Stimulated activated CD4-positive, alpha-beta T cell treated with anti-CD3 and anti-CD28 coated beads, Interleukin-2, amount 100 ng/mL, for 48 hours (primary cell): ENCODE measurements around the gene CNOT4.

Experiments
- DNase-seq, 2 donors: peaks; one replicate each; pipeline ENCODE4 v3.0.0-alpha.2; 2020

CNOT4 gene

GRCh38 chr7:135509839-135510591 is at the start of gene CNOT4:
TSS of gene CNOT4 (minus strand) at chr7:135510102. CDS start at chr7:135438331, 71,771 bp downstream.
- DNase-seq = peak; percentile 93 to 96

GRCh38 chr7:135558881-135559280 is 49.0 kb upstream of the CNOT4 start:
- DNase-seq = no peak

- DNase-seq = peak; percentile 43 to 54
These were observed 48.5 kb upstream of the CNOT4 start for GRCh38 chr7:135558337-135558767.

- DNase-seq = peak; percentile 59 to 68
These were observed 47.8 kb upstream of the CNOT4 start, which contains the start of gene NUP205 for GRCh38 chr7:135557455-135558336. TSS of gene NUP205 (plus strand) at chr7:135557917. CDS start at chr7:135557945, 28 bp downstream.

- DNase-seq = no peak
These were observed 43.4 kb upstream of the CNOT4 start for GRCh38 chr7:135553346-135553745.

GRCh38 chr7:135552148-135552547 is 42.2 kb upstream of the CNOT4 start:
- DNase-seq = no peak

- no peak for DNase-seq
These were observed 40.3 kb upstream of the CNOT4 start for GRCh38 chr7:135550196-135550595.

- no peak for DNase-seq
These were observed 31.1 kb upstream of the CNOT4 start for GRCh38 chr7:135541029-135541428.

GRCh38 chr7:135539629-135540028 is 29.7 kb upstream of the CNOT4 start:
- DNase-seq = no peak

- no peak for DNase-seq
These were observed 28.5 kb upstream of the CNOT4 start for GRCh38 chr7:135538376-135538775.

- DNase-seq = no peak
These were observed 28.0 kb upstream of the CNOT4 start for GRCh38 chr7:135537905-135538304.

- DNase-seq = no peak
These were observed 27.6 kb upstream of the CNOT4 start for GRCh38 chr7:135537453-135537852.

- no peak for DNase-seq
These were observed 26.2 kb upstream of the CNOT4 start for GRCh38 chr7:135536150-135536549.

GRCh38 chr7:135527025-135527424 is 17.1 kb upstream of the CNOT4 start:
- no peak for DNase-seq

GRCh38 chr7:135525426-135525825 is 15.5 kb upstream of the CNOT4 start:
- no peak for DNase-seq

- DNase-seq = no peak
These were observed 13.2 kb upstream of the CNOT4 start for GRCh38 chr7:135523146-135523545.

GRCh38 chr7:135522509-135522908 is 12.6 kb upstream of the CNOT4 start:
- no peak for DNase-seq

GRCh38 chr7:135519871-135520270 is 10.0 kb upstream of the CNOT4 start:
- DNase-seq = no peak

- no peak for DNase-seq
These were observed 9.4 kb upstream of the CNOT4 start for GRCh38 chr7:135519233-135519688.

- no peak for DNase-seq
These were observed 8.8 kb upstream of the CNOT4 start for GRCh38 chr7:135518748-135519147.

- no peak for DNase-seq
These were observed 7.2 kb upstream of the CNOT4 start for GRCh38 chr7:135517060-135517459.

- no peak for DNase-seq
These were observed 5.0 kb upstream of the CNOT4 start for GRCh38 chr7:135514856-135515255.

- DNase-seq = peak in 1 of 2 donors; percentile 3
These were observed 2.4 kb upstream of the CNOT4 start for GRCh38 chr7:135512135-135512887.
